ENCODE results near the gene HSPA1L. TPM values are rescaled to one million over a fixed set of nuclear protein-coding genes. Genes with fewer than 3 reads are reported as not detected.

HSPA1L gene
- total RNA-seq, 2 donors from 2014 or later = 1.5 to 8.5 TPM

DNA sequence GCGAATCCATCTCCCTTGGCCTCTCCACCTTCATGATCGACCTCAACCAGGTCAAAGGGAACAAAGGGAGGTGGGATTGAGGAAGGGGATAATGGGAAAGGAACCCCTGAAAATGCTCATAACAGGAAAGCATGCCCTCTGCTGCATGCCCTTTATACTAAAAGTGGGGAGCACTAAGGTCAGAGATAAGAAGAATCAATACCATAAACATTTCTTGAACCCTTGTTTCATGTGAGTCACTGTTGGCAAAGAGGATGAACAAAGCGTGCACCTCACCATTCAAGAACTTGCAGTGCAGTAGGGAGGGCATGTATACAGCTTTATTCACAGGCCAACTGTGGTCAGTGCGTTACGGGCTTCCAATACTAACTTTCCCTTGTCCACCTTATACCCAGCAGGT is 54.3 kb downstream of the HSPA1L start:
- Histone ChIP-seq H3K36me3 (no peaks in the 10 kb centered on the region), H3K4me1 (replicated peaks) (no peaks in the 10 kb centered on the region), H3K9me3 (no peaks in the 10 kb centered on the region), H3K4me3 (no peak overlapping the region), H3K27ac (no peak overlapping the region), H3K27me3 (replicated peaks; ENCODE audit: insufficient read depth) (no peaks in the 10 kb centered on the region)
- intact Hi-C loops (cut with DNase I) = no loop called here
- WGBS = 95% methylated on average over 5 of the region's 5 CpGs
- DNase-seq (ENCODE audit: low spot score) = no peak
- TF ChIP-seq POLR2A (IDR thresholded peaks at IDR 0.05) (no peak), POLR2AphosphoS5 (IDR thresholded peaks at IDR 0.05) (no peak)
- TF ChIP-seq, protein P1, sequence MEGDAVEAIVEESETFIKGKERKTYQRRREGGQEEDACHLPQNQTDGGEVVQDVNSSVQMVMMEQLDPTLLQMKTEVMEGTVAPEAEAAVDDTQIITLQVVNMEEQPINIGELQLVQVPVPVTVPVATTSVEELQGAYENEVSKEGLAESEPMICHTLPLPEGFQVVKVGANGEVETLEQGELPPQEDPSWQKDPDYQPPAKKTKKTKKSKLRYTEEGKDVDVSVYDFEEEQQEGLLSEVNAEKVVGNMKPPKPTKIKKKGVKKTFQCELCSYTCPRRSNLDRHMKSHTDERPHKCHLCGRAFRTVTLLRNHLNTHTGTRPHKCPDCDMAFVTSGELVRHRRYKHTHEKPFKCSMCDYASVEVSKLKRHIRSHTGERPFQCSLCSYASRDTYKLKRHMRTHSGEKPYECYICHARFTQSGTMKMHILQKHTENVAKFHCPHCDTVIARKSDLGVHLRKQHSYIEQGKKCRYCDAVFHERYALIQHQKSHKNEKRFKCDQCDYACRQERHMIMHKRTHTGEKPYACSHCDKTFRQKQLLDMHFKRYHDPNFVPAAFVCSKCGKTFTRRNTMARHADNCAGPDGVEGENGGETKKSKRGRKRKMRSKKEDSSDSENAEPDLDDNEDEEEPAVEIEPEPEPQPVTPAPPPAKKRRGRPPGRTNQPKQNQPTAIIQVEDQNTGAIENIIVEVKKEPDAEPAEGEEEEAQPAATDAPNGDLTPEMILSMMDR (IDR thresholded peaks at IDR 0.05) = no peak

Small RNA genes within 50 kb of the gene (small RNA-seq; reads per million reads assigned to genes)
- gene MSH5-SAPCD1 (0 reads per million in 2 donors), gene RF00019 (0 reads per million in 2 donors), gene SAPCD1 (0 reads per million in 2 donors), gene SNORD48 (432 to 487 reads per million in 2 donors), gene SNORD52 (0 reads per million in 2 donors)

Other genes starting within 250 kb of the HSPA1L start
- gene LTA, start 243.0 kb downstream of the HSPA1L start, total RNA-seq = 1 to 10 TPM in 1 of 2 donors, not detected in 1; 1.2 TPM
- under 1 TPM in 1 of 2 donors, not detected in 1; 0.23 TPM for gene TNF, start 239.7 kb downstream of the HSPA1L start, total RNA-seq
- gene LTB, start 232.9 kb downstream of the HSPA1L start, total RNA-seq = under 1 TPM in 1 of 2 donors, not detected in 1; 0.97 TPM
- 1 to 10 TPM in 1 of 2 donors, not detected in 1; 3.1 TPM for gene LST1, start 229.0 kb downstream of the HSPA1L start, total RNA-seq
- not detected for gene NCR3, start 222.3 kb downstream of the HSPA1L start, total RNA-seq
- 10 to 100 TPM; 11.1 to 14.6 TPM for gene AIF1, start 200.0 kb downstream of the HSPA1L start, total RNA-seq
- gene PRRC2A, start 194.6 kb downstream of the HSPA1L start, total RNA-seq = 100 to 1,000 TPM; 129 to 247 TPM
- 100 to 1,000 TPM; 261 to 537 TPM for gene BAG6, start 162.6 kb downstream of the HSPA1L start, total RNA-seq
- gene APOM, start 159.4 kb downstream of the HSPA1L start, total RNA-seq = 1 to 10 TPM; 1.6 to 6.8 TPM
- 10 to 100 TPM; 25.5 to 30.1 TPM for gene C6orf47, start 154.5 kb downstream of the HSPA1L start, total RNA-seq
- gene GPANK1, start 150.3 kb downstream of the HSPA1L start, total RNA-seq = 10 to 100 TPM; 19.7 to 28.1 TPM
- gene CSNK2B, start 149.2 kb downstream of the HSPA1L start, total RNA-seq = 100 to 1,000 TPM; 214 to 285 TPM
- gene LY6G5B, start 145.3 kb downstream of the HSPA1L start, total RNA-seq = 10 to 100 TPM in 1 of 2 donors, 1 to 10 TPM in 1; 1.8 to 13.0 TPM
- gene LY6G5C, start 134.2 kb downstream of the HSPA1L start, total RNA-seq = 1 to 10 TPM; 1.6 to 2.6 TPM
- 10 to 100 TPM; 78.1 to 83.6 TPM for gene ABHD16A, start 112.0 kb downstream of the HSPA1L start, total RNA-seq
- gene LY6G6F, start 108.4 kb downstream of the HSPA1L start, total RNA-seq = 1 to 10 TPM in 1 of 2 donors, not detected in 1; 3.7 TPM
- not detected for gene LY6G6D, start 99.9 kb downstream of the HSPA1L start, total RNA-seq
- not detected for gene LY6G6C, start 93.5 kb downstream of the HSPA1L start, total RNA-seq
- gene MPIG6B, start 91.9 kb downstream of the HSPA1L start, total RNA-seq = under 1 TPM in 1 of 2 donors, not detected in 1; 0.74 TPM
- 10 to 100 TPM; 73.3 to 83.7 TPM for gene DDAH2, start 86.0 kb downstream of the HSPA1L start, total RNA-seq
- 100 to 1,000 TPM; 224 to 331 TPM for gene CLIC1, start 78.8 kb downstream of the HSPA1L start, total RNA-seq
- 10 to 100 TPM; 10.5 to 72.4 TPM for gene MSH5, start 75.3 kb downstream of the HSPA1L start, total RNA-seq
- 10 to 100 TPM in 1 of 2 donors, 1 to 10 TPM in 1; 1.9 to 15.7 TPM for gene SAPCD1, start 52.6 kb downstream of the HSPA1L start, total RNA-seq
- 10 to 100 TPM in 1 of 2 donors, 1 to 10 TPM in 1; 2.7 to 13.0 TPM for gene VWA7, start 38.0 kb downstream of the HSPA1L start, total RNA-seq
- 10 to 100 TPM; 38.5 to 49.9 TPM for gene VARS1, start 19.5 kb downstream of the HSPA1L start, total RNA-seq
- gene LSM2, start 8.3 kb downstream of the HSPA1L start, total RNA-seq = 10 to 100 TPM; 51.9 to 52.5 TPM
- gene HSPA1A, start 260 bp upstream of the HSPA1L start, total RNA-seq = 100 to 1,000 TPM; 230 to 440 TPM
- gene HSPA1B, start 12.5 kb upstream of the HSPA1L start, total RNA-seq = 100 to 1,000 TPM; 331 to 360 TPM
- 100 to 1,000 TPM in 1 of 2 donors, 10 to 100 TPM in 1; 88.4 to 117 TPM for gene NEU1, start 47.5 kb upstream of the HSPA1L start, total RNA-seq
- 100 to 1,000 TPM; 125 to 332 TPM for gene SLC44A4, start 63.7 kb upstream of the HSPA1L start, total RNA-seq
- gene EHMT2, start 82.4 kb upstream of the HSPA1L start, total RNA-seq = 10 to 100 TPM; 53.6 to 92.8 TPM
- 1 to 10 TPM; 3.8 to 4.1 TPM for gene ZBTB12, start 86.8 kb upstream of the HSPA1L start, total RNA-seq
- gene C2, start 112.4 kb upstream of the HSPA1L start, total RNA-seq = 10 to 100 TPM in 1 of 2 donors, 1 to 10 TPM in 1; 7.9 to 16.0 TPM
- gene CFB, start 130.8 kb upstream of the HSPA1L start, total RNA-seq = 10 to 100 TPM; 32.1 to 48.6 TPM
- gene NELFE, start 143.7 kb upstream of the HSPA1L start, total RNA-seq = 10 to 100 TPM; 88.9 to 94.0 TPM
- gene SKIC2, start 143.9 kb upstream of the HSPA1L start, total RNA-seq = 10 to 100 TPM; 34.8 to 66.2 TPM
- 10 to 100 TPM; 21.9 to 36.0 TPM for gene DXO, start 156.9 kb upstream of the HSPA1L start, total RNA-seq
- gene C4A, start 166.8 kb upstream of the HSPA1L start, total RNA-seq = 100 to 1,000 TPM in 1 of 2 donors, 10 to 100 TPM in 1; 32.8 to 196 TPM
- 100 to 1,000 TPM in 1 of 2 donors, 10 to 100 TPM in 1; 49.2 to 137 TPM for gene C4B, start 199.5 kb upstream of the HSPA1L start, total RNA-seq
- 1 to 10 TPM in 1 of 2 donors, under 1 TPM in 1; 0.59 to 2.7 TPM for gene CYP21A2, start 223.1 kb upstream of the HSPA1L start, total RNA-seq